ENCODE results near the gene CORO1C.

CORO1C gene

GRCh38 chr12:108599948-108600701 is 131.2 kb downstream of the CORO1C start:
- DNase-seq (ENCODE audit: low read depth), result no peak

- no peak for DNase-seq (ENCODE audit: low read depth)
Observed at GRCh38 chr12:108599541-108599940, 131.8 kb downstream of the CORO1C start.

DNA sequence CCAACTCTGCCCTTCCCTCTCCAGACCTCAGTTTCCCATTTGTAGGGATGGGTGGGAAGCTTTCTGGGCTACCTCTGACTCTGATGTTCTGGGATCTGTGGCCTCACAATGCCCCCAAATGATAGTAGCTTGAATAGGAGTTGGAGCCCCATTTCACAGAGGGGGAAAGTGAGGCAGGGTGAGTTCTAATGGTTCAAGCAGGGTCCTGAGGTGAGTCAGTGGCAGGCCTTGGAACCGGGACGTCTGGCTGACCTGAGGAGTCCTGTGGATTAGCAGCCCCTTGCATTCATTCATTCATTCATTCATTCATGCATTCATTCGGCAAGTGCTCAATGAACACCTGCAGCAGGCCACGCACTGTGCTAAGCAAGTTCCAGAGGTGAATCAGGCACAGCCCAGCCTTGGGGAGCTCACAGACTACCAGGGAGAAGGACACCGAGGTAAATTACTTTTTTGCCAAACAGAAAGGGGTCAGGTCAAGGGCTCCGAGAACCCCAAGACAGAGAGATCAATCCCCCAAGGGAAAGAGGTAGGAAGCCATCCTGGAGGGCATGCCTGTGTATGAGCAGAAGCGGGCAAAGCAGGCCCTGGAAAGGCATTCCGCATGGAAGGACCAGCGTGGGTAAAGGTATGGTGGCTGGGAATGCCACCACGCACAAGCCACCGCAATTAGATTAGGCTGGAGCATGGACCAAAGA is 132.6 kb downstream of the CORO1C start:
- no peak for DNase-seq (ENCODE audit: low read depth)

- DNase-seq (ENCODE audit: low read depth), result no peak
Observed at GRCh38 chr12:108597559-108598471, 133.5 kb downstream of the CORO1C start, which contains the start of gene TMEM119. TSS of gene TMEM119 (minus strand) at chr12:108598084. CDS start at chr12:108592383, 5,701 bp downstream.

DNA sequence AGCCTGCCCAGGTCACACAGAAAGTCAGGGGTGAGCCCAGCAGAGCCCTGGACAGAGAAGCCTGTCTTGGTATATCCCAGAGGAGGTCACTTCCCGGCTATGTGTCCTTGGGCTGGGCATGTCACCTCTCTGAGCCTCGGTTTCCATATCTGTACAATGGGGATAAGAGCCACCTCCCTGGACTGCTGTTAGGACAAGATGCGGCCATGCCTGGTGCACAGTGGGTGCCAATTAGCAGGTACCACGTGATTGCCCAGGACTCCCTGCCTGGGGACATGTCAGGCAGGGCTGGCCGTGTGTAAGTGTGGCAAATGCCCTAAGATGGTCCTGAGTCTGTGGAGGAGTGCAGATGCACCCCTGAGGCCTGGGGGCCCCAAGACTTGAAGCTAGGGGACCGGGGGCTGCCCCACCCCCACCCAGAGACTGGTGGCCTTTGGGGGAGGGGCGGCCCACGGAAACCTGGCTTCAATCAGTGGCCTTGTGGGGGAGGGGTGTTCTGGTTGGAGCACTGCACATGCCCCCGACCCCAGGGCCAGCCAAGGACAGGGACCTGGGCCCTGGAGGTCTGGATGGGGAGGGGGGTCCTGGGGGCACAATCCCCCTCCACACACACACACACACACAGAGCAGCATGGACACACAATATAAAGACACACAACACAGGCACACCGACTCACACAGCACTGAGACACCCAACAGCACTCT is 134.3 kb downstream of the CORO1C start:
- no peak for DNase-seq (ENCODE audit: low read depth)

DNA sequence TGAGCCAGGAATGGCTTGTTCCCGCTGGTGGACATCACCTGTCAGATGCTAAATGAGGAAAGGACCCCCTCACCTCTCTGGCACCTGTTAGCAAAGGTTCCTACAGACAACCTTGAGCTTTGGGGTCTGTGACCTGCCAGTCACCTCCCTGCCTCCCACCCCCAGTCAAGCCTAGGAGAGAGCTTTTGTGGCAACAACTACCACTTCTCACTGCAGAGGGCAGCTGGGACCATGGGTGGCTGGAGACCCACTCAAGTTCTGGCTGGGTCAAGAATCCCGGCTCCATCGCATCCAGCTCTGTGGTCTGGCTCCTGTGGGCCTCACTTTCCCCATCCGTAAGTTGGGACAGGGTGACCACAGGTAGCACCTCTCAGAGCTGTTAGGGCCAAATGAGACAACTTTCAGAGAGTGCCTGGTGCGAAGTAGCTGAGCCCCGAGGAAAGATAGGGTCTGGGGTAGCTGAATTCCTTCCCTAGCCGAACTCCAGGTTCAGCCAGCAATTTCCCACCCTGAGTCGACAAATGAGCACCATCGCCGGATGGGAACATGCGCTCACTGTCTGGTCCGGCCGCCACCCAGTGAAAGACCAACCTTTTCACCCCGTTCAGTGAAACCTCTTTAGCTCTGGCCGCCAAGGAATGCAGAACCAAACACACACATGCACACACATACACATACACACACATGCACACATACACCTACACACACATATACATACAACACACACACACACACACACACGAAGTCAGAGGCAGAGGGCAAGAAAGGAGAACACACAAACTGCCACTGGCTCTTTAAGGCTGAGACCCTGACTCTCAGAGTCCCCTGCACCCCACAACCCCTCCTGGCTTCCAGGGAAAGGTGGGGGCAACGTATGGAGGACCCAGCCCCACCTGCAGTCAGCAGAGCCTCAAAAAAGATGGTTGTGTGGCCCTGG is 135.3 kb downstream of the CORO1C start:
- no peak for DNase-seq (ENCODE audit: low read depth)

Data from T follicular helper cell (primary cell).